ENCODE results near the gene MTIF2. TPM values are rescaled to one million over a fixed set of nuclear protein-coding genes. Genes with fewer than 3 reads are reported as not detected.
"Not testable (repeated sequence)": the region's sequence is repeated elsewhere in the genome, so short reads cannot be mapped to it uniquely, and the experiment has no call there.

The MTIF2 gene
- total RNA-seq, 1 experiment from 2014 or later = 43.9 TPM

DNA sequence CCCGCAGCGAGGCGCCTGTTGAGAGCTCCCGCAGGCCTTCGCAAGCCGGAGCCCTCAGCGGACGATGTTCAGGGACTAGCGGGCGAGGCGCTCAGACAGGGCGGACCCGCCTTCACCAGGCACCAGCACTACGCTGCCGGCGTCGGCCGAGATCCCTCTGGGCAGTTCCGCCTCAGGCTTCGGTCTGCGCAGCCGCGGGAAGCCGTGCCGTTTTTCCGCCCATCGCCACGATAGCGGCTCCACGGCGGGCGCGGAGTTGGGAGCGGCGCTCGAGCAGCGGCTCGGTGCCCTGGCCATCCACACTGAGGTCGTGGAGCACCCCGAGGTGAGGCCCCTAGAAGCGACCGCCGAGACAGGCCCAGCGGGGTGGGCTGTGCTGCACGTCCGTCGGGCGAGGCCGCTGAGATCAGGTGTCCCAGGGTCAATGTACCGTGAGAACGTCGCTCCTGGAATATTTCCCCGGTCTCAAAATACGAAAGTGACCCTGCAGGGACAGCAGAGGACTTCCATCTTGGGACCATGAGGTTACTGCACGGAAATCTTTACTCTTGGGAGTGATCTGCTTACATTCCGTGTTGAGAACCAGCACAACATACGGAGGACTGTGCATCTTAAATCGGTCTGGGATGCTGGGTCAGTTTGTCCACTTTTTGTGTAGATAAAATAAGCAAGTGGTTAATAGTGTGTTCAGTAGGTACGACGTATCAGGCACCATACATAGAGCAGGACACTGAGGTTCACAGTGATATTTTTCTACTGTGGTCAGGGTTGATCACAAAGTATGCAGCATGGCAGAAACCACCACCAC is 13.3 kb upstream of the MTIF2 start (continued):
- TF ChIP-seq ZNF232 (CRISPR knock-in tag; IDR thresholded peaks at IDR 0.05) (0 out of 2 replicates have a peak, but pooled peaks have one; percentile 37), SMAD4 (CRISPR knock-in tag; IDR thresholded peaks at IDR 0.05) (0 out of 2 replicates have a peak, but pooled peaks have one; percentile 51), ZNF138 (CRISPR knock-in tag; conservative IDR thresholded peaks at IDR 0.05) (0 out of 2 replicates have a peak, but pooled peaks have one; percentile 48), ZBTB21 (CRISPR knock-in tag; IDR thresholded peaks at IDR 0.05; ENCODE audit: borderline replicate concordance) (no peak), SOX15 (CRISPR knock-in tag; IDR thresholded peaks at IDR 0.05) (no peak), CREM (CRISPR knock-in tag; IDR thresholded peaks at IDR 0.05) (peak; percentile 60; the same call in 1 of the 2 replicates), E2F4 (CRISPR knock-in tag; IDR thresholded peaks at IDR 0.05; ENCODE audit: borderline replicate concordance, low read depth) (no peak), NFE2L1 (CRISPR knock-in tag; IDR thresholded peaks at IDR 0.05) (peak; percentile 83; the same call in 1 of the 2 replicates)
- TF ChIP-seq, protein P1, sequence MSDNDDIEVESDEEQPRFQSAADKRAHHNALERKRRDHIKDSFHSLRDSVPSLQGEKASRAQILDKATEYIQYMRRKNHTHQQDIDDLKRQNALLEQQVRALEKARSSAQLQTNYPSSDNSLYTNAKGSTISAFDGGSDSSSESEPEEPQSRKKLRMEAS (CRISPR knock-in tag; IDR thresholded peaks at IDR 0.05) = peak; percentile 91

DNA sequence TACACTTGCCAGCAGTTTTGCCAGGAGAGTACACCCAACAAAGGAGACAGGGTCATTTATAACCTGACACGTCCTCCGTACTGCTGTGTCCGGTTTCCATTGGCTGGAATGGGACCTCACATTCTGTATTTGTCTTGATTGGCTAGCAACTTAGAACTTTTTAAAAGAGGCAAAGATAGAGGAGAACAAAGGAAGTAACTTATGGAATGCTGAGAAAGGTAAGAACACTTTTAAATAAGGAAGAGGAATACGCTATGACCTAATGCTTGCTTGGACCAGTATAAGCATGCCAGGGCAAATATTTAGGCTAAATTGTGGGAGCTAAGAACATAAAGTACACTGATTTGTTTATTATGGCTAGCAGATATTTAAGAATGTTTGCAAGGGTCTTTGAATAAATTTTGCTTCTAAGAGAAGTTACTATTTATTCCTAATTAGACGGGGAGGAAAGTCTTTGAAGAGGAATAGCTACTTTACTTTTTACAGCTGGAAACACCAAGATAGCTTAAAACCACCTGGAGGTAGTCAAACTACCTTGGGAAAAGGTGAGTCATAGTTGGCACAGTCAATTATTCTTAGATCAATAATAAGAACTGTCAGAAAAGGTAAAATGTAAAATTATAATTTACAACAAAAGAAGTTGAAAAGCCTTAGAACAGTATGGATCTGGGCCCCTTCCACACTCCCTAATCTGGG is 12.0 kb upstream of the MTIF2 start:
- CTCF ChIA-PET; ATAC-seq; POLR2A ChIA-PET; DNase-seq (ENCODE audit: low spot score); H3K36me3 Mint-ChIP-seq; H3K9me3 Mint-ChIP-seq; H3K27me3 Mint-ChIP-seq (ENCODE audit: low read depth): not testable (repeated sequence)
- Mint-ChIP-seq H3K4me1 (peaks cover 40% of the 10 kb centered on the region), H3K4me3 (peak overlapping the region; percentile 57), H3K27ac (peak overlapping the region; percentile 98)

DNA sequence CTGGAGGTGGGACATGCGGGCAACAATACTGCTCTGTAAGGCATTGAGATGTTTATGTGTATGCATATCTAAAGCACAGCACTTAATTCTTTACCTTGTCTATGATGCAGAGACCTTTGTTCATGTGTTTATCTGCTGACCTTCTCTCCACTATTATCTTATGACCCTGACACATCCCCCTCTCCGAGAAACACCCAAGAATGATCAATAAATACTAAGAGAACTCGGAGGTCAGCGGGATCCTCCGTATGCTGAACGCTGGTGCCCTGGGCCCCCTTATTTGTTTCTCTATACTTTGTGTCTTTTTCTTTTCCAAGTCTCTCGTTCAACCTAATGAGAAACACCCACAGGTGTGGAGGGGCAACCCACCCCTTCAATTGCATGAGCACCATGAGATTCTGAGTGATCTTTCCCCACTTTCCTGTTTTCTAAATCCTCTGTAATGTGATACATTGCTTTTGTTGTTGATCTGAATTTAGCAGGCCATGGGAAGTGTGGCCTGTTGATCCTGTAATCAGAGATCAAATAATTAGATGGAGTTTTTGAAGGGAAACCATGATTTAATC is 10.9 kb upstream of the MTIF2 start:
- H3K9me3 Mint-ChIP-seq; CTCF ChIA-PET; H3K36me3 Mint-ChIP-seq; POLR2A ChIA-PET; DNase-seq (ENCODE audit: low spot score); H3K27me3 Mint-ChIP-seq (ENCODE audit: low read depth): not testable (repeated sequence)
- H3K4me3 Mint-ChIP-seq = peak overlapping the region; percentile 57
- peak; percentile 19 for ATAC-seq
- H3K4me1 Mint-ChIP-seq = peaks cover 40% of the 10 kb centered on the region
- peak overlapping the region; percentile 98 for H3K27ac Mint-ChIP-seq

GRCh38 chr2:55279214-55279835 is 10.3 kb upstream of the MTIF2 start:
- POLR2A ChIA-PET; H3K27me3 Mint-ChIP-seq (ENCODE audit: low read depth); H3K9me3 Mint-ChIP-seq; H3K36me3 Mint-ChIP-seq; ATAC-seq; CTCF ChIA-PET: not testable (repeated sequence)
- H3K4me1 Mint-ChIP-seq = peaks cover 40% of the 10 kb centered on the region
- H3K4me3 Mint-ChIP-seq = peak overlapping the region; percentile 57
- H3K27ac Mint-ChIP-seq = peak overlapping the region; percentile 98
- peak; percentile 31 for DNase-seq (ENCODE audit: low spot score)

DNA sequence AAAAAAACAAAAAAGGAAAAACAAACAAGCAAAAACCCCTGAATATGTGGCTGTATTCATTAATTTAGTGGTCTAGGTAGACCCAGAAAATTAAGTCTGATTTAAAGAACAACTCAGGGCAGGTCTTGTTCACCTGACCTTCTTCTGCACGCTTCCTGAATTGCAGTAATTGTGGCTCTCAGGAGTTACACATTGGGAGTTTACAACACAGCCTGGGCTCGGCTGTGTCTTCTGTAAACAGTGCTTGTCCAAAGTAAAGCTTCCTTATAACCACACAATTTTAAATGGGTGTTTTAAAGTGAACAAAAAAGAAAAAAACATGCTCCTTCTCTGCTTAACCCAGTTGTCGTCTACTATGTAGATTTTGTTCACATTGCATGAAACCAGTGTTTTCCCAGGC is 8.3 kb upstream of the MTIF2 start:
- peaks cover 32% of the 10 kb centered on the region for H3K4me1 Mint-ChIP-seq
- ATAC-seq (no peak), DNase-seq (ENCODE audit: low spot score) (no peak)
- H3K36me3 Mint-ChIP-seq = no peaks in the 10 kb centered on the region
- H3K9me3 Mint-ChIP-seq = no peaks in the 10 kb centered on the region
- CTCF ChIA-PET = no interaction called here
- POLR2A ChIA-PET = no interaction called here
- H3K27ac Mint-ChIP-seq = no peak overlapping the region
- H3K4me3 Mint-ChIP-seq = no peak overlapping the region
- H3K27me3 Mint-ChIP-seq (ENCODE audit: low read depth) = no peaks in the 10 kb centered on the region
- TF ChIP-seq GABPB1 (CRISPR knock-in tag; IDR thresholded peaks at IDR 0.05) = no peak
- TF ChIP-seq ATF6 (CRISPR knock-in tag; IDR thresholded peaks at IDR 0.05) = no peak
- no peak for TF ChIP-seq SMAD4 (CRISPR knock-in tag; IDR thresholded peaks at IDR 0.05)
- TF ChIP-seq, protein P2, sequence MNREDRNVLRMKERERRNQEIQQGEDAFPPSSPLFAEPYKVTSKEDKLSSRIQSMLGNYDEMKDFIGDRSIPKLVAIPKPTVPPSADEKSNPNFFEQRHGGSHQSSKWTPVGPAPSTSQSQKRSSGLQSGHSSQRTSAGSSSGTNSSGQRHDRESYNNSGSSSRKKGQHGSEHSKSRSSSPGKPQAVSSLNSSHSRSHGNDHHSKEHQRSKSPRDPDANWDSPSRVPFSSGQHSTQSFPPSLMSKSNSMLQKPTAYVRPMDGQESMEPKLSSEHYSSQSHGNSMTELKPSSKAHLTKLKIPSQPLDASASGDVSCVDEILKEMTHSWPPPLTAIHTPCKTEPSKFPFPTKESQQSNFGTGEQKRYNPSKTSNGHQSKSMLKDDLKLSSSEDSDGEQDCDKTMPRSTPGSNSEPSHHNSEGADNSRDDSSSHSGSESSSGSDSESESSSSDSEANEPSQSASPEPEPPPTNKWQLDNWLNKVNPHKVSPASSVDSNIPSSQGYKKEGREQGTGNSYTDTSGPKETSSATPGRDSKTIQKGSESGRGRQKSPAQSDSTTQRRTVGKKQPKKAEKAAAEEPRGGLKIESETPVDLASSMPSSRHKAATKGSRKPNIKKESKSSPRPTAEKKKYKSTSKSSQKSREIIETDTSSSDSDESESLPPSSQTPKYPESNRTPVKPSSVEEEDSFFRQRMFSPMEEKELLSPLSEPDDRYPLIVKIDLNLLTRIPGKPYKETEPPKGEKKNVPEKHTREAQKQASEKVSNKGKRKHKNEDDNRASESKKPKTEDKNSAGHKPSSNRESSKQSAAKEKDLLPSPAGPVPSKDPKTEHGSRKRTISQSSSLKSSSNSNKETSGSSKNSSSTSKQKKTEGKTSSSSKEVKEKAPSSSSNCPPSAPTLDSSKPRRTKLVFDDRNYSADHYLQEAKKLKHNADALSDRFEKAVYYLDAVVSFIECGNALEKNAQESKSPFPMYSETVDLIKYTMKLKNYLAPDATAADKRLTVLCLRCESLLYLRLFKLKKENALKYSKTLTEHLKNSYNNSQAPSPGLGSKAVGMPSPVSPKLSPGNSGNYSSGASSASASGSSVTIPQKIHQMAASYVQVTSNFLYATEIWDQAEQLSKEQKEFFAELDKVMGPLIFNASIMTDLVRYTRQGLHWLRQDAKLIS (CRISPR knock-in tag; IDR thresholded peaks at IDR 0.05; ENCODE audit: borderline replicate concordance) = no peak
- no peak for TF ChIP-seq NFATC4 (CRISPR knock-in tag; IDR thresholded peaks at IDR 0.05)
- no peak for TF ChIP-seq NR1H2 (CRISPR knock-in tag; IDR thresholded peaks at IDR 0.05)
- no peak for TF ChIP-seq GTF2I (CRISPR knock-in tag; conservative IDR thresholded peaks at IDR 0.05)
- TF ChIP-seq CREM (CRISPR knock-in tag; IDR thresholded peaks at IDR 0.05) = no peak
- TF ChIP-seq ESRRA (CRISPR knock-in tag; IDR thresholded peaks at IDR 0.05; ENCODE audit: borderline replicate concordance) = no peak
- TF ChIP-seq ATF1 (CRISPR knock-in tag; IDR thresholded peaks at IDR 0.05) = no peak
- no peak for TF ChIP-seq ZNF121 (CRISPR knock-in tag; IDR thresholded peaks at IDR 0.05)

All from WTC11 (cell line).